H9 (cell line): ENCODE measurements around the gene ACAP1. TPM values are rescaled to one million over a fixed set of nuclear protein-coding genes. Genes with fewer than 3 reads are reported as not detected.

Source experiments
- DNase-seq: peaks from one replicate; pipeline ENCODE4 v3.0.0-alpha.2; 2017
- H2AFZ ChIP-seq: one replicate; pipeline ENCODE4 v1.6.1; 2013; ENCODE audit warnings: mild to moderate bottlenecking, low read length, control low read depth, moderate library complexity
- H2AK5ac ChIP-seq: 2 replicates; pipeline ENCODE4 v1.6.1; 2013; ENCODE audit warnings: low read length, control low read depth, mixed read lengths; ENCODE audit not compliant: insufficient read length
- H2BK120ac ChIP-seq: one replicate; pipeline ENCODE4 v1.6.1; 2013; ENCODE audit warnings: low read depth, mild to moderate bottlenecking, low read length, control low read depth, inconsistent platforms; ENCODE audit not compliant: poor library complexity, severe bottlenecking
- H2BK12ac ChIP-seq: 2 replicates; pipeline ENCODE4 v1.6.1; 2013; ENCODE audit warnings: low read length, control low read depth, mixed read lengths, low read depth; ENCODE audit not compliant: insufficient read length
- H2BK15ac ChIP-seq: 2 replicates; pipeline ENCODE4 v1.6.1; 2013; ENCODE audit warnings: low read depth, low read length, control low read depth
- H2BK20ac ChIP-seq: one replicate; pipeline ENCODE4 v1.6.1; 2013; ENCODE audit warnings: low read depth, mild to moderate bottlenecking, low read length, control low read depth, inconsistent platforms; ENCODE audit not compliant: poor library complexity, severe bottlenecking
- H2BK5ac ChIP-seq: 2 replicates; pipeline ENCODE4 v1.6.1; 2013; ENCODE audit warnings: low read length, control low read depth, mixed read lengths; ENCODE audit not compliant: insufficient read length
- H3K14ac ChIP-seq: 2 replicates; pipeline ENCODE4 v1.6.1; 2013; ENCODE audit warnings: low read length, control low read depth; ENCODE audit not compliant: insufficient read depth
- H3K18ac ChIP-seq: 2 replicates; pipeline ENCODE4 v1.6.1; 2013; ENCODE audit warnings: low read depth, mild to moderate bottlenecking, mixed read lengths, low read length, control low read depth; ENCODE audit not compliant: insufficient read length
- H3K23ac ChIP-seq: 2 replicates; pipeline ENCODE4 v1.6.1; 2013; ENCODE audit warnings: low read length, control low read depth, mixed read lengths, low read depth; ENCODE audit not compliant: insufficient read length
- H3K23me2 ChIP-seq: 2 replicates; pipeline ENCODE4 v1.6.1; 2013; ENCODE audit warnings: low read depth, mild to moderate bottlenecking, mixed read lengths, low read length, control low read depth; ENCODE audit not compliant: insufficient read length, poor library complexity, severe bottlenecking
- H3K27ac ChIP-seq: 2 replicates; pipeline ENCODE4 v1.5.1; 2013; ENCODE audit warnings: low read length, control low read depth, mixed read lengths, low read depth; ENCODE audit not compliant: insufficient read length
- H3K27me3 ChIP-seq: 2 replicates; pipeline ENCODE4 v1.6.1; 2013; ENCODE audit warnings: low read length, control low read depth, inconsistent platforms; ENCODE audit not compliant: insufficient read depth
- H3K4ac ChIP-seq: 2 replicates; pipeline ENCODE4 v1.6.1; 2013; ENCODE audit warnings: low read depth, mild to moderate bottlenecking, control low read depth, inconsistent platforms, low read length, moderate library complexity
- H3K4me1 ChIP-seq: 2 replicates; pipeline ENCODE4 v1.6.1; 2013; ENCODE audit warnings: low read length, control low read depth, inconsistent platforms; ENCODE audit not compliant: insufficient read depth
- H3K4me2 ChIP-seq: 2 replicates; pipeline ENCODE4 v1.6.1; 2013; ENCODE audit warnings: low read length, control low read depth, mixed read lengths; ENCODE audit not compliant: insufficient read length, insufficient read depth
- H3K56ac ChIP-seq: 2 replicates; pipeline ENCODE4 v1.6.1; 2013; ENCODE audit warnings: low read depth, mild to moderate bottlenecking, mixed read lengths, low read length, control low read depth; ENCODE audit not compliant: insufficient read length
- H3K79me1 ChIP-seq: 2 replicates; pipeline ENCODE4 v1.6.1; 2013; ENCODE audit warnings: low read depth, mild to moderate bottlenecking, moderate library complexity, low read length, control low read depth, inconsistent platforms; ENCODE audit not compliant: insufficient read depth, poor library complexity, severe bottlenecking
- H3K79me2 ChIP-seq: 2 replicates; pipeline ENCODE4 v1.6.1; 2013; ENCODE audit warnings: low read length, control low read depth, inconsistent platforms; ENCODE audit not compliant: insufficient read depth
- H3K9ac ChIP-seq: 2 replicates; pipeline ENCODE4 v1.6.1; 2013; ENCODE audit warnings: low read length, control low read depth, mixed read lengths; ENCODE audit not compliant: insufficient read length; ENCODE audit errors: extremely low read depth
- H3K9me3 ChIP-seq: one replicate; pipeline ENCODE4 v1.6.1; 2013; ENCODE audit warnings: low read depth, low read length, inconsistent platforms; ENCODE audit not compliant: control insufficient read depth
- H3T11ph ChIP-seq: one replicate; pipeline ENCODE4 v1.6.1; 2013; ENCODE audit warnings: mild to moderate bottlenecking, low read length, control low read depth, inconsistent platforms
- H4K20me1 ChIP-seq: one replicate; pipeline ENCODE4 v1.6.1; 2013; ENCODE audit not compliant: control insufficient read depth, insufficient read length, insufficient read depth
- H4K5ac ChIP-seq: 2 replicates; pipeline ENCODE4 v1.6.1; 2013; ENCODE audit warnings: low read depth, mild to moderate bottlenecking, mixed read lengths, low read length, control low read depth; ENCODE audit not compliant: insufficient read length
- H4K8ac ChIP-seq: replicated peaks from 2 replicates; pipeline ENCODE4 v1.6.1; 2013; ENCODE audit warnings: low read length, control low read depth, mixed read lengths, low read depth; ENCODE audit not compliant: insufficient read length
- H4K91ac ChIP-seq: 2 replicates; pipeline ENCODE4 v1.6.1; 2013; ENCODE audit warnings: low read depth, mild to moderate bottlenecking, moderate library complexity, mixed read lengths, low read length, control low read depth; ENCODE audit not compliant: insufficient read length
- H3K27ac Mint-ChIP-seq, 3 experiments: 2 replicates in 2 of 3; 3 replicates in 1 of 3; pipeline ENCODE4 v1.8.0; 2020 to 2021; ENCODE audit warnings: mixed read lengths in 3 of 3, mild to moderate bottlenecking in 1 of 3, moderate library complexity in 1 of 3
- H3K27me3 Mint-ChIP-seq: 2 replicates; pipeline ENCODE4 v1.8.0; 2021; ENCODE audit warnings: low read depth, mild to moderate bottlenecking, moderate library complexity, mixed read lengths
- H3K36me3 Mint-ChIP-seq, 3 experiments: 2 replicates in 2 of 3; 3 replicates in 1 of 3; pipeline ENCODE4 v1.8.0; 2020 to 2021; ENCODE audit warnings: low read depth in 3 of 3, mixed read lengths in 3 of 3; ENCODE audit not compliant: insufficient read depth in 1 of 3
- H3K4me1 Mint-ChIP-seq, 2 experiments: 2 replicates each; pipeline ENCODE4 v1.8.0; 2020; ENCODE audit warnings: mixed read lengths in 2 of 2
- H3K4me3 Mint-ChIP-seq, 2 experiments: 2 replicates in 1 of 2; 3 replicates in 1 of 2; pipeline ENCODE4 v1.8.0; 2020 to 2021; ENCODE audit warnings: mild to moderate bottlenecking in 2 of 2, mixed read lengths in 2 of 2, moderate library complexity in 1 of 2
- H3K9me3 Mint-ChIP-seq, 2 experiments: 2 replicates in 1 of 2; 3 replicates in 1 of 2; pipeline ENCODE4 v1.8.0; 2020; ENCODE audit warnings: mild to moderate bottlenecking in 2 of 2, mixed read lengths in 2 of 2, moderate library complexity in 1 of 2
- WGBS: extraction: QIAGEN DNeasy Blood & Tissue Kit; methylation state at CpG from one replicate; pipeline ENCODE4 v1.1.7; 2013; ENCODE audit warnings: missing lambda C conversion rate, low lambda C conversion rate, mixed read lengths; ENCODE audit not compliant: insufficient read length; ENCODE audit errors: extremely low coverage; 5-methylcytosine and 5-hydroxymethylcytosine counted together
- total RNA-seq: library from RNA; stranded (reverse); gene quantifications from 2 replicates; pipeline ENCODE4 v1.2.1, GENCODE V29; 2021
- TF ChIP-seq, protein P1 (sequence below): fragments of 200-600 bp; sonication (generic); conservative IDR thresholded peaks from 3 replicates; pipeline ENCODE4 v1.8.0; 2021; ENCODE audit warnings: antibody characterized with exemption, mild to moderate bottlenecking

ACAP1 gene
- total RNA-seq, 1 experiment from 2014 or later, result 18.2 TPM

DNA sequence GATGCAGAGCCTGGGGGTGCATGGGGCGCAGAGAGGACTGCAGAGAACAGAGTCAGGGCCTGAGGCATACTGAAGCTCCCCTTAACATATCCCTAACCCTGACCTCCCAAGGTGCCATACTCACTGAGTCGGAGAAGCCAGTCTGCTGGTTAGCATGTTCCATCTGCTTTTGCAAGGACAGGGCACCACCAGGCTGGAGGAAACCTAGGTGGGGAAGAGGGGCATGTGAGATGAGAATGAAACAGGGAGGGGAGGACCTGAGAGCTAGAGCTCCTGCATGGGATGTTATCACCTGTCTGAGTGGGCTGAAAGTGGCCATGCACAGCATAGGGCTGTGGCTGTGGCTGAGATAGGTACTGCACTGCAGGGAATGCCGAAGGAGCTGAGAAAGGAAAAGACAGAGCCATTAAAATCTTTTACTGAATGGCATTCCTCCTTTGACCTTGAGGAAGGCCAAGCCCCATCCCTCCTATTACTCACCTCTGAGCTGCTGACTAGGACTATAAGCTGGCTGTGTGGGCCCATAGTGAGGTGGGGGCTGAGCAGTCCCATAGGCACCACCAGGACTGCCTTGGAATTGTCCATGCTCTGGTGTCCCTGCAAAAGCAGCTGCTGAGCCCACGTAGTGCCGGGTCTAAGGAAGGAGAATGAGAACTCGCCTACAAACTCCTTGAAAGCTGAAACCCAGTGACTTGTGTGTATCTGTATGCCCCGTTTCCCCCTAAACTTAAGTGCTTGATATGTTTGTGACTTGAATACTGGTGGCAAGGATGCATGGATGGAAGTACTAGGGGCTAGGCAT, 23.0 kb upstream of the ACAP1 start:
- Histone ChIP-seq H2BK5ac (no peak overlapping the region), H3K27ac (no peak overlapping the region), H3K4me1 (peaks cover 2% of the 10 kb centered on the region; the same call in 1 of the 2 replicates), H3K4ac (no peak overlapping the region), H2BK120ac (no peak overlapping the region), H3K79me1 (no peaks in the 10 kb centered on the region), H4K5ac (no peak overlapping the region), H2BK12ac (no peak overlapping the region), H2BK15ac (no peak overlapping the region), H4K91ac (no peak overlapping the region), H4K8ac (no peak overlapping the region), H3K27me3 (no peaks in the 10 kb centered on the region), H2AK5ac (no peak overlapping the region), H3K18ac (no peak overlapping the region), H2BK20ac (no peak overlapping the region), H3K79me2 (peaks cover 19% of the 10 kb centered on the region), H3K56ac (no peak overlapping the region), H3K14ac (no peak overlapping the region), H2AFZ (no peak overlapping the region), H3K9ac (no peak overlapping the region), H3K23me2 (peaks cover 18% of the 10 kb centered on the region), H3K9me3 (no peaks in the 10 kb centered on the region), H4K20me1 (no peaks in the 10 kb centered on the region), H3T11ph (no peak overlapping the region), H3K23ac (no peak overlapping the region), H3K4me2 (peak overlapping the region; percentile 61)
- Mint-ChIP-seq H3K36me3 (peaks cover 56 to 81% (median 76%) of the 10 kb centered on the region in 3 experiments), H3K4me1 (peaks cover 38 to 39% of the 10 kb centered on the region in 2 experiments), H3K9me3 (no peaks in the 10 kb centered on the region), H3K27me3 (no peaks in the 10 kb centered on the region; the same call in 1 of the 2 replicates), H3K4me3 (peak overlapping the region; percentile 71 to 87), H3K27ac (peak overlapping the region in 2 of 3 experiments; percentile 60 to 86; a peak in 5 of 7 replicates)
- peak; percentile 60 for DNase-seq
- TF ChIP-seq, protein P1, sequence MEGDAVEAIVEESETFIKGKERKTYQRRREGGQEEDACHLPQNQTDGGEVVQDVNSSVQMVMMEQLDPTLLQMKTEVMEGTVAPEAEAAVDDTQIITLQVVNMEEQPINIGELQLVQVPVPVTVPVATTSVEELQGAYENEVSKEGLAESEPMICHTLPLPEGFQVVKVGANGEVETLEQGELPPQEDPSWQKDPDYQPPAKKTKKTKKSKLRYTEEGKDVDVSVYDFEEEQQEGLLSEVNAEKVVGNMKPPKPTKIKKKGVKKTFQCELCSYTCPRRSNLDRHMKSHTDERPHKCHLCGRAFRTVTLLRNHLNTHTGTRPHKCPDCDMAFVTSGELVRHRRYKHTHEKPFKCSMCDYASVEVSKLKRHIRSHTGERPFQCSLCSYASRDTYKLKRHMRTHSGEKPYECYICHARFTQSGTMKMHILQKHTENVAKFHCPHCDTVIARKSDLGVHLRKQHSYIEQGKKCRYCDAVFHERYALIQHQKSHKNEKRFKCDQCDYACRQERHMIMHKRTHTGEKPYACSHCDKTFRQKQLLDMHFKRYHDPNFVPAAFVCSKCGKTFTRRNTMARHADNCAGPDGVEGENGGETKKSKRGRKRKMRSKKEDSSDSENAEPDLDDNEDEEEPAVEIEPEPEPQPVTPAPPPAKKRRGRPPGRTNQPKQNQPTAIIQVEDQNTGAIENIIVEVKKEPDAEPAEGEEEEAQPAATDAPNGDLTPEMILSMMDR, result peak; percentile 43
- WGBS, result no CpG with 5 or more reads among the region's 7 CpGs
